Neural cell (in vitro differentiated cells): Measurements from ENCODE around the gene BICD1.

Source experiments
- RAD21 ChIP-seq: fragments of 450-650 bp; conservative IDR thresholded peaks from 2 replicates; pipeline ENCODE4 v1.6.1; 2014; ENCODE audit warnings: antibody characterized with exemption, mild to moderate bottlenecking, moderate library complexity
- TF ChIP-seq, protein P1 (sequence below): fragments of 450-650 bp; IDR thresholded peaks from 2 replicates; pipeline ENCODE4 v1.5.1; 2014; ENCODE audit warnings: antibody characterized with exemption, mild to moderate bottlenecking, moderate library complexity; ENCODE audit not compliant: poor library complexity, severe bottlenecking

- TF ChIP-seq, protein P1, sequence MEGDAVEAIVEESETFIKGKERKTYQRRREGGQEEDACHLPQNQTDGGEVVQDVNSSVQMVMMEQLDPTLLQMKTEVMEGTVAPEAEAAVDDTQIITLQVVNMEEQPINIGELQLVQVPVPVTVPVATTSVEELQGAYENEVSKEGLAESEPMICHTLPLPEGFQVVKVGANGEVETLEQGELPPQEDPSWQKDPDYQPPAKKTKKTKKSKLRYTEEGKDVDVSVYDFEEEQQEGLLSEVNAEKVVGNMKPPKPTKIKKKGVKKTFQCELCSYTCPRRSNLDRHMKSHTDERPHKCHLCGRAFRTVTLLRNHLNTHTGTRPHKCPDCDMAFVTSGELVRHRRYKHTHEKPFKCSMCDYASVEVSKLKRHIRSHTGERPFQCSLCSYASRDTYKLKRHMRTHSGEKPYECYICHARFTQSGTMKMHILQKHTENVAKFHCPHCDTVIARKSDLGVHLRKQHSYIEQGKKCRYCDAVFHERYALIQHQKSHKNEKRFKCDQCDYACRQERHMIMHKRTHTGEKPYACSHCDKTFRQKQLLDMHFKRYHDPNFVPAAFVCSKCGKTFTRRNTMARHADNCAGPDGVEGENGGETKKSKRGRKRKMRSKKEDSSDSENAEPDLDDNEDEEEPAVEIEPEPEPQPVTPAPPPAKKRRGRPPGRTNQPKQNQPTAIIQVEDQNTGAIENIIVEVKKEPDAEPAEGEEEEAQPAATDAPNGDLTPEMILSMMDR: no peak
- no peak for TF ChIP-seq RAD21
Measured at GRCh38 chr12:32214723-32215122, 108.1 kb downstream of the BICD1 start.
